K562 (cell line): ENCODE measurements around the gene DBNDD1. TPM values are rescaled to one million over a fixed set of nuclear protein-coding genes. Genes with fewer than 3 reads are reported as not detected.
A peak's percentile ranks its signal among the peaks of the same experiment; 100 is the strongest.

Experiments used
- ATAC-seq: fragments of 200-7000 bp; cut with Tn5 transposase; 3 replicates; pipeline ENCODE4 v1.9.1; 2020; ENCODE audit warnings: moderate library complexity
- BruUV-seq: library from RNA; stranded (reverse); fragments of 400-500 nt; replicated peaks from 2 replicates; lab custom pipeline; 2021; lab: Mats Ljungman, UMichigan
- CTCF ChIA-PET: fragments of 300-600 bp; formaldehyde crosslinking; extraction: SDS; loops from one replicate; lab custom pipeline; 2021; ENCODE audit warnings: low intra/inter-chr PET ratio; lab: Yijun Ruan, JAX
- POLR2A ChIA-PET: fragments of 300-600, 350-650 bp; sonication (Branson Sonifier 250); formaldehyde crosslinking; extraction: SDS; loops from one replicate; lab custom pipeline; 2021; ENCODE audit warnings: antibody characterized with exemption, inconsistent platforms; lab: Yijun Ruan, JAX
- DNase-seq, 4 experiments: peaks; one replicate each; pipeline versions ENCODE4 v3.0.0 to v3.0.0-alpha.2; 2011 to 2018; ENCODE audit warnings: low spot score in 3 of 4, mixed read lengths in 3 of 4; ENCODE audit errors: extremely low read depth in 1 of 4
- FAIRE-seq: peaks from 2 replicates; lab custom pipeline; 2011; peaks lifted over from hg19 to GRCh38; lab: Jason Lieb, UNC
- H2AFZ ChIP-seq: 2 replicates; pipeline ENCODE4 v1.6.0; 2011; ENCODE audit warnings: low read depth, low read length, control low read depth, inconsistent platforms
- H3K27ac ChIP-seq: fragments of 200-600 bp; 3 replicates; pipeline ENCODE4 v1.8.0; 2011; ENCODE audit warnings: low read depth, mild to moderate bottlenecking, control low read depth, inconsistent platforms, low read length, moderate library complexity, mixed read lengths; ENCODE audit errors: extremely low read depth
- H3K27me3 ChIP-seq, 2 experiments: fragments of 300-600 bp in 1 of 2; 2 replicates in 1 of 2; 3 replicates in 1 of 2; pipeline versions ENCODE4 v1.6.0 to v1.8.0; 2011; ENCODE audit warnings: inconsistent platforms in 2 of 2, low read length in 2 of 2, mild to moderate bottlenecking in 1 of 2, mixed read lengths in 1 of 2, moderate library complexity in 1 of 2; ENCODE audit not compliant: control insufficient read depth in 2 of 2, insufficient read depth in 2 of 2
- H3K36me3 ChIP-seq: fragments of 300-600 bp; 3 replicates; pipeline ENCODE4 v1.8.0; 2011; ENCODE audit warnings: mild to moderate bottlenecking, low read length, inconsistent platforms; ENCODE audit not compliant: control insufficient read depth, insufficient read depth
- H3K4me1 ChIP-seq, 2 experiments: fragments of 200-600 bp in 1 of 2; replicated peaks in 1 of 2; 2 replicates in 1 of 2; 3 replicates in 1 of 2; pipeline versions ENCODE4 v1.5.1 to v1.8.0; 2011; ENCODE audit warnings: inconsistent platforms in 2 of 2, low read length in 2 of 2, mild to moderate bottlenecking in 1 of 2, mixed read lengths in 1 of 2, moderate library complexity in 1 of 2; ENCODE audit not compliant: control insufficient read depth in 2 of 2, insufficient read depth in 2 of 2
- H3K4me2 ChIP-seq: 2 replicates; pipeline ENCODE4 v1.6.1; 2011; ENCODE audit warnings: low read length, control low read depth, inconsistent platforms, mixed read lengths; ENCODE audit not compliant: insufficient read depth
- H3K4me3 ChIP-seq: fragments of 200-600 bp; sonication (generic), shearing (Covaris generic); 2 replicates; pipeline ENCODE4 v1.5.1; 2016; ENCODE audit warnings: control low read depth, inconsistent platforms
- H3K79me2 ChIP-seq: fragments of 200-600 bp; 3 replicates; pipeline ENCODE4 v1.8.0; 2011; ENCODE audit warnings: low read length, inconsistent platforms; ENCODE audit not compliant: control insufficient read depth, insufficient read depth
- H3K9ac ChIP-seq, 2 experiments: 2 replicates each; pipeline versions ENCODE4 v1.6.0 to v1.6.1; 2011; ENCODE audit warnings: low read depth in 2 of 2, low read length in 2 of 2, control low read depth in 1 of 2, inconsistent platforms in 1 of 2, mild to moderate bottlenecking in 1 of 2, mixed read lengths in 1 of 2; ENCODE audit not compliant: insufficient read depth in 1 of 2
- H3K9me1 ChIP-seq: one replicate; pipeline ENCODE4 v1.6.0; 2011; ENCODE audit warnings: inconsistent platforms, mild to moderate bottlenecking, low read length, moderate library complexity; ENCODE audit not compliant: control insufficient read depth, insufficient read depth
- H3K9me3 ChIP-seq: replicated peaks from 2 replicates; pipeline ENCODE4 v1.5.1; 2011; ENCODE audit warnings: low read depth, low read length, inconsistent platforms; ENCODE audit not compliant: control insufficient read depth, insufficient read depth
- H4K20me1 ChIP-seq: replicated peaks from 2 replicates; pipeline ENCODE4 v1.6.1; 2011; ENCODE audit warnings: low read length, inconsistent platforms, mixed read lengths; ENCODE audit not compliant: control insufficient read depth, insufficient read depth
- IRF2 ChIP-seq: sonication (generic); formaldehyde crosslinking; IDR thresholded peaks from 2 replicates; pipeline ENCODE4 v1.8.1; 2022; ENCODE audit warnings: mild to moderate bottlenecking, missing genetic modification reagents
- IRF9 ChIP-seq: fragments of 450-650 bp; IDR thresholded peaks from 2 replicates; pipeline ENCODE4 v1.6.1; 2016; ENCODE audit warnings: missing biosample characterization, missing genetic modification characterization
- SETDB1 ChIP-seq: IDR thresholded peaks from one replicate; pipeline ENCODE4 v1.6.1; 2012; ENCODE audit warnings: low read length, control low read depth, inconsistent platforms
- TAF9B ChIP-seq: fragments of 450-650 bp; IDR thresholded peaks from 2 replicates; pipeline ENCODE4 v1.6.1; 2018; ENCODE audit warnings: mild to moderate bottlenecking; ENCODE audit not compliant: partially characterized antibody
- ZC3H11A ChIP-seq: IDR thresholded peaks from 2 replicates; pipeline ENCODE4 v1.6.1; 2012; ENCODE audit warnings: low read depth, low read length, improper control_type of control experiment
- ZNF395 ChIP-seq: fragments of 200-800 bp; sonication (Bioruptor generic); IDR thresholded peaks from 2 replicates; pipeline ENCODE4 v1.6.1; 2017; ENCODE audit warnings: missing genetic modification characterization, missing compliant biosample characterization
- WGBS: fragments of 100-300 bp; shearing (Covaris generic); methylation state at CpG from one replicate; pipeline ENCODE4 v1.1.6; 2016; ENCODE audit warnings: low coverage, mixed read lengths; ENCODE audit not compliant: insufficient coverage; ENCODE audit errors: missing lambda C conversion rate; 5-methylcytosine and 5-hydroxymethylcytosine counted together
- in situ Hi-C: fragments of 300-500 bp; cut with MboI; formaldehyde crosslinking; loops from 4 replicates; pipeline ENCODE4 v1.15.0; 2018; ENCODE audit warnings: inconsistent platforms, mixed read lengths
- intact Hi-C: fragments of 100-400 bp; cut with micrococcal nuclease; formaldehyde crosslinking; loops from 2 replicates; pipeline ENCODE4 v1.14.2; 2022
- polyA plus RNA-seq, 8 experiments: library from polyadenylated mRNA; depleted of rRNA in 4 of 8; stranded (reverse) in 5 of 8; unstranded in 3 of 8; fragments of >200 nt; fragmentation: Nextera tagmentation in 2 of 8; fragmentation: Illumina TruSeq in 1 of 8; extraction: Ambion mirVana in 2 of 8; extraction: Trizol in 1 of 8; gene quantifications; 2 replicates each; pipeline versions ENCODE4 v1.2.1 to v1.2.3, GENCODE V29; 2011 to 2014; ENCODE audit warnings: inconsistent platforms in 1 of 8, missing spikeins in 1 of 8
- total RNA-seq, 7 experiments: library from RNA; depleted of rRNA in 6 of 7; stranded (reverse); fragments of >200 nt in 6 of 7; fragmentation: Illumina TruSeq in 2 of 7; extraction: Trizol in 2 of 7; gene quantifications; 2 replicates each; pipeline versions ENCODE4 v1.2.1 to v1.2.3, GENCODE V29; 2011 to 2021; ENCODE audit warnings: low replicate concordance in 1 of 7

The DBNDD1 gene
- total and polyA plus RNA-seq, 9 of the 15 experiments (the other 6 are each of a cell fraction or from before 2014, with no cell fraction given), result 0.55 to 13.0 (median 5.8) TPM

- TF ChIP-seq ZNF395 (CRISPR knock-in tag), result no peak
- TF ChIP-seq, all 486 proteins: peak for 0
Observed at GRCh38 chr16:90002759-90003158, 16.5 kb downstream of the DBNDD1 start (continued).

GRCh38 chr16:90001761-90002503, 17.3 kb downstream of the DBNDD1 start:
- peaks cover 19% of the 10 kb centered on the region; the same call in 2 of the 3 replicates for H3K36me3 ChIP-seq
- no TSS peak for BruUV-seq
- POLR2A ChIA-PET, result interaction anchor here (0.6 kb wide), 2 partner anchors 26 to 298 kb away, joined by 4 read pairs; no protein-coding TSS in a partner anchor
- H3K79me2 ChIP-seq, result no peaks in the 10 kb centered on the region
- H3K4me1 ChIP-seq, result peaks cover 0 to 34% of the 10 kb centered on the region in 2 experiments; a peak in 3 of 5 replicates
- H3K27me3 ChIP-seq, result no peaks in the 10 kb centered on the region
- DNase-seq (no peak), FAIRE-seq (no peak), ATAC-seq (no peak)
- intact Hi-C loops, result no loop called here
- in situ Hi-C loops, result no loop called here
- H3K4me2 ChIP-seq, result no peak overlapping the region
- H3K4me3 ChIP-seq, result no peak overlapping the region
- no peak for TF ChIP-seq ZC3H11A
- no peak for TF ChIP-seq SETDB1
- TF ChIP-seq IRF2 (CRISPR knock-in tag), result no peak
- TF ChIP-seq IRF9 (tag), result no peak
- TF ChIP-seq TAF9B, result no peak
- 61% methylated on average over 20 of the region's 20 CpGs for WGBS
- no peak overlapping the region for H2AFZ ChIP-seq
- H3K9me3 ChIP-seq, result 0 out of 2 replicates have a peak, but pooled peaks cover 2% of the 10 kb centered on the region
- no peak overlapping the region for H3K27ac ChIP-seq
- CTCF ChIA-PET, result no interaction called here
- no peaks in the 10 kb centered on the region for H3K9me1 ChIP-seq
- peak overlapping the region in 1 of 2 experiments; percentile 68; a peak in 1 of 4 replicates for H3K9ac ChIP-seq
- H4K20me1 ChIP-seq, result no peaks in the 10 kb centered on the region
